Measurements from ENCODE around the gene SRP68. TPM values are rescaled to one million over a fixed set of nuclear protein-coding genes. Genes with fewer than 3 reads are reported as not detected.

The SRP68 gene
- total RNA-seq, 1 donor: 32.3 TPM

DNA sequence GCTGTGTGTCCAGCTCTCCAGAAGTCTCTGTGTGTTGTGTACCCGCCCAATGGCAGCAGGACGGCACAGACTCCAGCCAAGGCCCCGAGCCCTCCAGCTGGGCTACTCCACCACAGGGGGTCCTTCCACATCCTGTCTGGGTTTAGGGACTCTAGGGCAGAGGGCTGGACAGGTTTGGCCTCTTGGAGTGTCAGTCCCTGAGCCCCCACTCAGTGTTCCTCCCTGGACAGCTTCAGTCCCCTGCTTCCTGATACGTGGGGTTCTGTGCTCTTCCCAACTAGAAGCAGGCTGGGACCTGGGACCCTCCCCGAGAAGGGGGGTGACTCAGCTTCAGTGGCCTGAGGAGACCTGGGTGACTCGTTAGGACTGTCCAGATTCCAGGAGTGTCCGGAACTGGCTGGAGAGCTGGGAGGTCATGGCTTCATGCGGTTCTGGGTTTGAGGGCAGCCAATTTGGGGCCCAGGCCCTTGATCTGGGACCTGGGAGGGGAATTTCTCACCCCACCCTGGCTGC is 67.5 kb downstream of the SRP68 start:
- DNase-seq (ENCODE audit: low read depth): peak; percentile 58
- no peak overlapping the region for H3K4me3 ChIP-seq (ENCODE audit: low read depth, low read length)
- TF ChIP-seq, protein P1, sequence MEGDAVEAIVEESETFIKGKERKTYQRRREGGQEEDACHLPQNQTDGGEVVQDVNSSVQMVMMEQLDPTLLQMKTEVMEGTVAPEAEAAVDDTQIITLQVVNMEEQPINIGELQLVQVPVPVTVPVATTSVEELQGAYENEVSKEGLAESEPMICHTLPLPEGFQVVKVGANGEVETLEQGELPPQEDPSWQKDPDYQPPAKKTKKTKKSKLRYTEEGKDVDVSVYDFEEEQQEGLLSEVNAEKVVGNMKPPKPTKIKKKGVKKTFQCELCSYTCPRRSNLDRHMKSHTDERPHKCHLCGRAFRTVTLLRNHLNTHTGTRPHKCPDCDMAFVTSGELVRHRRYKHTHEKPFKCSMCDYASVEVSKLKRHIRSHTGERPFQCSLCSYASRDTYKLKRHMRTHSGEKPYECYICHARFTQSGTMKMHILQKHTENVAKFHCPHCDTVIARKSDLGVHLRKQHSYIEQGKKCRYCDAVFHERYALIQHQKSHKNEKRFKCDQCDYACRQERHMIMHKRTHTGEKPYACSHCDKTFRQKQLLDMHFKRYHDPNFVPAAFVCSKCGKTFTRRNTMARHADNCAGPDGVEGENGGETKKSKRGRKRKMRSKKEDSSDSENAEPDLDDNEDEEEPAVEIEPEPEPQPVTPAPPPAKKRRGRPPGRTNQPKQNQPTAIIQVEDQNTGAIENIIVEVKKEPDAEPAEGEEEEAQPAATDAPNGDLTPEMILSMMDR (IDR thresholded peaks at IDR 0.05; ENCODE audit: insufficient read depth, low read length): no peak

DNA sequence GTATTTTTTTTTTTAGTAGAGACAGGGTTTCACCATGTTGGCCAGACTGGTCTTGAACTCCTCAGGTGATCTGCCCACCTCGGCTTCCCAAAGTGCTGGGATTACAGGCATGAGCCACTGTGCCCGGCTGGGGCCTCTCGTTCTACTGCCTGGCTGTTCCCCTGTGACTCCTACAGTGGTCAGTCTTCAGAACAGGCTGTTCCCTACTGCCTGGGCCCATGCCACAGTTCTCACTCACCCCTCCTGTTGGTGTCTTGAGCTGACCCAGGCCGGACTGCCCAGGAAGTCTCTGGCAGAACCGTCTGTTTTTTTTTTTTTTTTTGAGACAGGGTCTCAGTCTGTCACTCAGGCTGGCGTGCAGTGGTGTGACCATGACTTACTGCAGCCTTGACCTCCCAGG is 68.4 kb downstream of the SRP68 start:
- H3K4me3 ChIP-seq (ENCODE audit: low read depth, low read length): no peak overlapping the region
- TF ChIP-seq, protein P1 (IDR thresholded peaks at IDR 0.05; ENCODE audit: insufficient read depth, low read length): no peak
- DNase-seq (ENCODE audit: low read depth): no peak

GRCh38 chr17:76002100-76002499 is 70.2 kb downstream of the SRP68 start:
- TF ChIP-seq, protein P1 (IDR thresholded peaks at IDR 0.05; ENCODE audit: insufficient read depth, low read length): no peak
- no peak for DNase-seq (ENCODE audit: low read depth)
- H3K4me3 ChIP-seq (ENCODE audit: low read depth, low read length): no peak overlapping the region

GRCh38 chr17:76000755-76001521 is 71.4 kb downstream of the SRP68 start, which contains the start of gene CDK3:
Gene CDK3 (plus strand): TSS chr17:76000855. CDS start chr17:76001426, 571 bp downstream.
- H3K4me3 ChIP-seq (ENCODE audit: low read depth, low read length): no peak within 1 kb of the TSS
- DNase-seq (ENCODE audit: low read depth): no peak
- TF ChIP-seq, protein P1 (IDR thresholded peaks at IDR 0.05; ENCODE audit: insufficient read depth, low read length): no peak

DNA sequence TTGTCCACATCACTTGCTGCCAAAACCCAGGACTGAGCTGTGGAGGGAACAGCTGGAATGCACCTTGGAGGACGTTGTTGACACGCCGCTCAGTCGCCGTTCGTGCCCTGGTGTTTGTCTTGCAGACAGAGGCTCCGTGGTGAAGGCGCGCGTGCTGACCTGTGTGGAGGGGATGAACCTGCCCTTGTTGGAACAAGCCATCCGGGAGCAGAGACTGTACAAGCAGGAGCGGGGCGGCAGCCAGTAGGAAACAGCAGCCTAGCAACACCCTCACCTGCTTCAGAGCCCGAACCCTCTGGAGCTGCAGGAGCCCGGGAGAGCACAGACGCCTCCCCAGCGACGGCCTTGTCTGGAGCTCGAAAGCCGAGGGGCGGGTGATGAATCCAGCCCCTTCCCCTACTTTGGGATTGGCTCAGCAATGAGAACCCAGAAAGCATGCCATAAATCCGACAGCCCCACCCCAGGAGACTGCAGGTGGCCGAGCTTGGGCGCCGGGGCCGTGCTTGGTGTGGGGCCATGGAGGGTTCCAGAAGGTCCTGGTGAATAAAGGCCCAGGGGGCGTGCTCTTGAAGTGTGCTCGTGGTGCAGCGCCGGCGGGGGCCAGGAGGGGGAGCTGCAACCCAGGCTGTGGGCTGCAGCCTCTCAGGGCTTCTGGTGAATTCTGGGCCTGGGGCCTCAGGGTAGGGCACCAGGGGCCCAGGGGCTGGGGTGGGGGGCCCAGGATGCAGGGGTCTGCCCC is 72.1 kb downstream of the SRP68 start:
- no peak for DNase-seq (ENCODE audit: low read depth)
- TF ChIP-seq, protein P1 (IDR thresholded peaks at IDR 0.05; ENCODE audit: insufficient read depth, low read length): peak; percentile 76
- no peak overlapping the region for H3K4me3 ChIP-seq (ENCODE audit: low read depth, low read length)

- TF ChIP-seq, protein P1 (IDR thresholded peaks at IDR 0.05; ENCODE audit: insufficient read depth, low read length): no peak
- H3K4me3 ChIP-seq (ENCODE audit: low read depth, low read length): no peak overlapping the region
- no peak for DNase-seq (ENCODE audit: low read depth)
These were observed 74.0 kb downstream of the SRP68 start for GRCh38 chr17:75998327-75998795.

All from fibroblast of the aortic adventitia (primary cell).